Measurements from ENCODE around the gene SPOCK1. TPM values are rescaled to one million over a fixed set of nuclear protein-coding genes. Genes with fewer than 3 reads are reported as not detected.
"Not testable (repeated sequence)": the region's sequence is repeated elsewhere in the genome, so short reads cannot be mapped to it uniquely, and the experiment has no call there.

SPOCK1 gene
- total and polyA plus RNA-seq, 2 donors (not counting 3 experiments of a cell fraction or from before 2014, with no cell fraction given): 144 to 280 TPM

GRCh38 chr5:137259115-137259514 is 240.0 kb downstream of the SPOCK1 start:
- H3K27me3 ChIP-seq (ENCODE audit: control insufficient read depth in 2 of 2, insufficient read depth in 2 of 2, low read length in 2 of 2); intact Hi-C loops (cut with micrococcal nuclease); H3K9ac ChIP-seq (replicated peaks; ENCODE audit: extremely low read depth, insufficient read depth, low read length); H3K4me3 ChIP-seq (replicated peaks in 1 of 3; ENCODE audit: insufficient read depth in 1 of 3, low read depth in 1 of 3, low read length in 3 of 3); DNase-seq (ENCODE audit: low read depth, low spot score); H3K79me2 ChIP-seq (ENCODE audit: control insufficient read depth, insufficient read depth, low read length); POLR2A ChIA-PET; H3K4me1 ChIP-seq (ENCODE audit: control insufficient read depth, extremely low read depth, insufficient read depth, low read length); H3K9me3 ChIP-seq (replicated peaks; ENCODE audit: control insufficient read depth, insufficient read depth, low read length); H3K9me1 ChIP-seq (replicated peaks; ENCODE audit: control insufficient read depth, extremely low read depth, insufficient read depth, low read length); H3K36me3 ChIP-seq (ENCODE audit: control insufficient read depth in 2 of 2, extremely low read depth in 1 of 2, insufficient read depth in 2 of 2, low read length in 2 of 2); CTCF ChIA-PET; FAIRE-seq; H3K27ac ChIP-seq (ENCODE audit: insufficient read depth, low read depth, low read length); H4K20me1 ChIP-seq (replicated peaks; ENCODE audit: control insufficient read depth, extremely low read depth, insufficient read depth, low read length); H2AFZ ChIP-seq (ENCODE audit: low read depth, low read length); H3K4me2 ChIP-seq (ENCODE audit: insufficient read depth, low read length); BruUV-seq (replicated peaks); dilution Hi-C loops (cut with MboI; ENCODE audit: extremely low pct_ligation_motif_present, low sequenced_read_pairs): not testable (repeated sequence)

GRCh38 chr5:137254119-137255090 is 244.7 kb downstream of the SPOCK1 start:
- H3K4me2 ChIP-seq (ENCODE audit: insufficient read depth, low read length): no peak overlapping the region
- dilution Hi-C loops (cut with MboI; ENCODE audit: extremely low pct_ligation_motif_present, low sequenced_read_pairs): no loop called here
- H3K9me3 ChIP-seq (replicated peaks; ENCODE audit: control insufficient read depth, insufficient read depth, low read length): no peaks in the 10 kb centered on the region
- no peaks in the 10 kb centered on the region for H4K20me1 ChIP-seq (replicated peaks; ENCODE audit: control insufficient read depth, extremely low read depth, insufficient read depth, low read length)
- no peak overlapping the region for H3K27ac ChIP-seq (ENCODE audit: insufficient read depth, low read depth, low read length)
- H3K27me3 ChIP-seq (ENCODE audit: control insufficient read depth in 2 of 2, insufficient read depth in 2 of 2, low read length in 2 of 2): no peaks in the 10 kb centered on the region
- ChIA-PET POLR2A (no interaction called here), CTCF (interaction anchor here (0.8 kb wide), 1 partner anchor 14 kb away, joined by 3 read pairs; no protein-coding TSS in a partner anchor)
- no peak overlapping the region for H3K4me3 ChIP-seq (replicated peaks in 1 of 3; ENCODE audit: insufficient read depth in 1 of 3, low read depth in 1 of 3, low read length in 3 of 3)
- BruUV-seq (replicated peaks): no TSS peak
- intact Hi-C loops (cut with micrococcal nuclease): no loop called here
- FAIRE-seq (no peak), DNase-seq (ENCODE audit: low read depth, low spot score) (no peak)
- peaks cover 10% of the 10 kb centered on the region for H3K79me2 ChIP-seq (ENCODE audit: control insufficient read depth, insufficient read depth, low read length)
- no peak overlapping the region for H3K9ac ChIP-seq (replicated peaks; ENCODE audit: extremely low read depth, insufficient read depth, low read length)
- no peaks in the 10 kb centered on the region for H3K4me1 ChIP-seq (ENCODE audit: control insufficient read depth, extremely low read depth, insufficient read depth, low read length)
- H3K36me3 ChIP-seq (ENCODE audit: control insufficient read depth in 2 of 2, extremely low read depth in 1 of 2, insufficient read depth in 2 of 2, low read length in 2 of 2): no peaks in the 10 kb centered on the region
- H2AFZ ChIP-seq (ENCODE audit: low read depth, low read length): no peak overlapping the region
- no peaks in the 10 kb centered on the region for H3K9me1 ChIP-seq (replicated peaks; ENCODE audit: control insufficient read depth, extremely low read depth, insufficient read depth, low read length)
- TF ChIP-seq EZH2 (IDR thresholded peaks at IDR 0.05; ENCODE audit: borderline replicate concordance, low read depth, low read length, severe bottlenecking) (no peak), MAX (IDR thresholded peaks at IDR 0.05; ENCODE audit: insufficient read depth, insufficient read length) (no peak), GATA2 (IDR thresholded peaks at IDR 0.05; ENCODE audit: insufficient read depth, insufficient read length, low read depth, low read length) (no peak), CTCF (IDR thresholded peaks at IDR 0.05; ENCODE audit: extremely low read depth in 1 of 2, insufficient read depth in 1 of 2, low read depth in 1 of 2, low read length in 2 of 2) (no peak), MYC (IDR thresholded peaks at IDR 0.05; ENCODE audit: low read depth, low read length) (no peak), JUN (IDR thresholded peaks at IDR 0.05; ENCODE audit: borderline replicate concordance, insufficient read depth, insufficient read length, low read depth) (no peak), POLR2AphosphoS5 (IDR thresholded peaks at IDR 0.05; ENCODE audit: insufficient read depth, low read depth, low read length) (no peak), POLR2A (IDR thresholded peaks at IDR 0.05; ENCODE audit: low read depth, low read length) (no peak), FOS (IDR thresholded peaks at IDR 0.05; ENCODE audit: borderline replicate concordance, insufficient read depth, low read length) (no peak)

Measured in endothelial cell of umbilical vein (primary cell).